RWPE1 (cell line): Measurements from ENCODE around the gene MAGI1.

Experiments
- CTCF ChIA-PET: fragments of 350-600 bp; sonication (Branson Sonifier 250); formaldehyde crosslinking; extraction: SDS; loops from one replicate; lab custom pipeline; 2021; lab: Yijun Ruan, JAX
- POLR2A ChIA-PET: fragments of 400-600 bp; formaldehyde crosslinking; extraction: SDS; loops from one replicate; lab custom pipeline; 2020; ENCODE audit warnings: antibody characterized with exemption; ENCODE audit not compliant: low non-redundant PET; lab: Yijun Ruan, JAX
- DNase-seq: peaks from one replicate; pipeline ENCODE4 v3.0.0; 2012; ENCODE audit warnings: low spot score
- H3K27ac ChIP-seq: fragments of 450-650 bp; 2 replicates; pipeline ENCODE4 v1.5.1; 2017
- CTCF ChIP-seq: fragments of 450-650 bp; conservative IDR thresholded peaks from 2 replicates; pipeline ENCODE4 v1.5.1; 2017; ENCODE audit warnings: low read depth, mild to moderate bottlenecking

The MAGI1 gene

GRCh38 chr3:65583188-65583587 lies 455.5 kb downstream of the MAGI1 start:
- CTCF ChIA-PET = no interaction called here

GRCh38 chr3:65582012-65582717 lies 456.6 kb downstream of the MAGI1 start:
- CTCF ChIA-PET = no interaction called here
- H3K27ac ChIP-seq = no peak overlapping the region
- TF ChIP-seq CTCF = no peak
- no peak for DNase-seq
- POLR2A ChIA-PET = no interaction called here

More at GRCh38 chr3:65583188-65583587, 455.5 kb downstream of the MAGI1 start:
- TF ChIP-seq CTCF = no peak
- POLR2A ChIA-PET = no interaction called here
- H3K27ac ChIP-seq = no peak overlapping the region
- no peak for DNase-seq

GRCh38 chr3:65581313-65581712 lies 457.4 kb downstream of the MAGI1 start:
- no peak for DNase-seq
- H3K27ac ChIP-seq = no peak overlapping the region
- CTCF ChIA-PET = no interaction called here
- POLR2A ChIA-PET = no interaction called here
- TF ChIP-seq CTCF = no peak

- ChIA-PET CTCF (no interaction called here), POLR2A (no interaction called here)
- DNase-seq = no peak
- no peak overlapping the region for H3K27ac ChIP-seq
- no peak for TF ChIP-seq CTCF
Observed at GRCh38 chr3:65578861-65579260, 459.9 kb downstream of the MAGI1 start.

GRCh38 chr3:65577843-65578430 lies 460.8 kb downstream of the MAGI1 start:
- no peak overlapping the region for H3K27ac ChIP-seq
- POLR2A ChIA-PET = no interaction called here
- no peak for DNase-seq
- TF ChIP-seq CTCF = no peak
- CTCF ChIA-PET = no interaction called here

GRCh38 chr3:65576966-65577365 lies 461.8 kb downstream of the MAGI1 start:
- no peak for TF ChIP-seq CTCF
- no peak overlapping the region for H3K27ac ChIP-seq
- ChIA-PET CTCF (no interaction called here), POLR2A (no interaction called here)
- DNase-seq = no peak
